GM18517 (cell line): Measurements from ENCODE around the gene FHAD1.

ENCODE experiments used
- ATAC-seq: cut with Tn5 transposase; IDR thresholded peaks from one replicate; pipeline ENCODE4 v1.9.1; 2021; ENCODE audit warnings: mild to moderate bottlenecking, moderate library complexity; ENCODE audit not compliant: unreplicated experiment

FHAD1 gene

DNA sequence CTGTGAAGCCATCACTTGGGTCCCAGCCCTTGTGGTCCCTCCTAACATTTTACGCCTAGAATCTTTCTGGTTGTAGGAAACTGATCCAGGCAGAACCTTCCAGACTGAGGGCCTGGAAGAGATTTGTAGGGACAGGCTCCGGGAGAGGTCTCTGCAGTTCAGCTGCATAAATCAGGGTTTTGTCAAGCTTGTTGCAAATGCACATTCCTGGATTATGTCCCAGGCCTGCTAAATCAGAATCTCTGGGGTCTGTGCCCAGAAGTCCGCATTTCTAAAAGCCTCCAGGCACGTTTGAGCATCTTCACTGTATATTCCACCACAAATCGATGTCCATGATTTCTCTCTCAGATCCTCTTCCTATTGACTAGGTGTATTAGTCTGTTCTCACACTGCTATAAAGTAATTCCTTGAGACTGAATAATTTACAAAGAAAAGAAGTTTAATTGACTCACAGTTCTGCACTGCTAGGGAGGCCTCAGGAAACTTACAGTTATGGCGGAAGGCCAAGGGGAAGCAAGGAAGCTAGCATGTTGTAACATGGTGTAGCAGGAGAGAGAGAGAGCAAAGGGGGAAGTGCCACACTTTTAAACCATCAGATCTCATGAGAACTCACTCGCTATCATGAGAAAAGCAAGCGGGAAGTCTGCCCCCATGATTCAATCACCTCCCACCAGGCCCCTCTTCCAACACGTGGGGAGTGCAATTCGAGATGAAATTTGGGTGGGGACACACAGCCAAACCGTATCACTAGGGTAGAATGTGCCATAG, 1.2 kb upstream of the FHAD1 start:
- no peak for ATAC-seq

DNA sequence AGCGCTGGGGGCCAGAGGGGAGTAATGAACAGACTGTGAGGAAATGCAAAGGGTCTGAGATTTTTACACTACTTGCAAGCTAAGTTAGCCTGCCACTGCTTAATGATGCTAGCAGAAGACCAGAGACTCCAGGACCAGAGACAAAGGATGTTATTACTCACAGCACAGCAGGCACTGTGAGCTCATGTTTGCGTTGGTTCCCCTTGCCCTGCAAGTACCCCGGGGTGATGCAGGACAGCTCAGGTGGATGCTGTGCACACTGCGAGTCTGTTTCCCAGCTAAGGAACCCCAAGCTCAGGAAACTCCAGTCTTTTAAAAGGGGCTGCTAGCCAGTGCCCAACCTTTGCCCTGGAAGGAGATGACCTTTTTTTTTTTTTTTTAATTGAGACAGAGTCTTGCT, 1.2 kb downstream of the FHAD1 start:
- no peak for ATAC-seq

DNA sequence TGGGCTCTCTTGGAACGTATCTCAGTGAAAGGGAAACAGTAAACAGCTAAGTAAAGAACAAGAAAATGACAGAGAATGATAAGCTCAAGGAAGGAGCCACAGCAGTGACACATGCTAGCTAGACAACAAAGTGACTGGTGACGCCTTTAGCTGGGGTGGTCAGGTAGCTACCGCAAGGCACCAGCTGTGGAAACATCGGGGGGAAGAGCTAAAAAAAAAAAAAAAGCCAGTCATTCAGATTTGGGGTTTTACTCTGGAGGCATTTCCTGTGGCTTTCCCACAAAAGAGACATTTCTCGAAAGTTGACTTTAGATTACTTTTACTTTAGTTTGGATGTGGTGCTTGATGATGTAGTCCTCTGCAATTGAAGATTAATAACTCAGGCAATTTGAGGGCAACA, 2.1 kb downstream of the FHAD1 start:
- no peak for ATAC-seq

DNA sequence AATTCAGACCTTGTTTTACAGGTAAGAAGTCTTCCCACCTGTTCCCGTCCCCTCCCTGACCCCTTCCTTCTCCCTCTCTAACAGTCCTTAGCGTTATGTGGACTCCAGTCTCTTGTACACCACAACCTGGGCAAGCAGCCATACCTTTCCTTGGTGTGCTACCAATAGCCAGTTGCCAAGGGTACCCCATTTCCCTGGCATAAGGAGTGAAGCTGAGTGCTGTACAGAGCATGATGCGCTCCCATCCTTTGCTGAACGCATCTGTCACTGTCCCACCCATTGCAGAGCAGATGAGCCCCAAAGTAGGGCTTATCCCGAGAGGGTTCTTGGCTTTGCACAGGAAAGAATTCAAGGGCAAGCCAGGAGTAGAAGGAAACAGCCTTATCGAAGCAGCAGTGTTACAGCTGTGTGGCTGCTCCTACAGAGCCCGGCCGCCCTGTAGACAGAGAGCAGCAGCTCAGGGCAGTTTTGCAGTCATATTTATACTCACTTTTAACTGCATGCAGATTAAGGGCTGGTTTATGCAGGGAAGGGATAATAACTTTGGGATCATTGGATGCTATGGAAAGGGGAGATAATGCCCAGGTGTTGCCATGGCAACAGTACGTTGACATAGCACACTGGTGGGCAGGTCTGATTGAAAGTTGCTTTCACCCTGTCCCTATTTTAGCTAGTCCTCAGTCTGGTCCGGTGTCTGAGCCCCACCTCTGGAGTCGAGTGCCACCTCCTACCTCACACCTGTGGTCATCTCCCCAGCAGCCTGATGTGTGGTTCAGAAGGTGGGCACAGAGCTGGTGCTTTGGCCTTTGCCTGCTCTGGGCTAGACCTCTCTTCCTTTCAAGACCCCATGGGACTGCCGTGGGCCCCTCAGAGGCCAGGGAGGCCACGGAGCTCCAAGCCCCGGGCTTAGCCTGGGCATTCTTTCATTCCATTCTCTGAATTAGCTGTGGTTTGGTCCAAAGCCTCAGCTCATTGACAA, 5.1 kb downstream of the FHAD1 start:
- no peak for ATAC-seq

DNA sequence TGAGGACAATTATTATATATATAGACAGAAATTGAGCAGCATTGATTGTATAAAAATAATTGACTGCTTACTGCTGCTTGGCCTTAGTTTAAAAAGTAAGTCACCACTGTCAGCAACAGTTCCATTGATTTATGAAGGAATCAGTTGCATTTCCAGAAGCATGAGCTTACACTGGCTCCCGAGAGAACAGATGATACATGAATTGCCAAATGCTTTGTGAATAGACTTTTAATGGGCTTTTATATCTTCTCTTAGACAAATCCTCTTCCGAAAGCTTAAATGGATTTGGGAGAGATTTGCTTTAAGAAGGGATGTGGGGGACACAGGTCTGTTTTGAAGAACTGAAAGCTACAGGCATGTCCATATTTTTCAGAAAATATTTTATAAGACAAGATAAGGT, 7.5 kb downstream of the FHAD1 start:
- ATAC-seq: no peak

DNA sequence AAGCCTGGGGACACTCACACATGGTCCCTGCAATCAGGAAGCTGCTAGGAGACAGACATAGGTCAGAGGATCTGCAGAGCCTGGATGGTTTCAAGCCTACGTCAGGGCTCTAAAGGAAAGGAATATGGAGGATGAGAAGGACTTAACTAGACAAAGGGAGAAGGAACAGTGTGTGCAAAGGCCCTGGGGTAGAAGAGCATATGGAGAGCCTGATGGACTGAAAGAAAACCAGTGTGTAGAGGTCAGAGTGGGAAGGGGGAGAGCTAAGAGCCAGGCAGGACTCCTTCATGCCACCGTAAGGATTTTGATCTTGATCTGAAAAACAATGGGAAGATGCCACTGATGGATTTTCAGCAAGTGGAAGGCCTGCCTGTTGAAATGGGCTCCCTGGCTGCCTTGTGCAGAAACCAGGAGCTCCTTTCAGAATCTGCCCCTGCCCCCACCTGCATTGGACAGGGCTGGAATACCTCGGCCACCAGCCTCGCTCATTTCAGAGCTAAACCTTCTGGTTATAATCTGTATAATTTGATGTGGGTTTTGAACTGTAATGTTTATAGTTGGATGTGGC, 8.6 kb downstream of the FHAD1 start:
- no peak for ATAC-seq

DNA sequence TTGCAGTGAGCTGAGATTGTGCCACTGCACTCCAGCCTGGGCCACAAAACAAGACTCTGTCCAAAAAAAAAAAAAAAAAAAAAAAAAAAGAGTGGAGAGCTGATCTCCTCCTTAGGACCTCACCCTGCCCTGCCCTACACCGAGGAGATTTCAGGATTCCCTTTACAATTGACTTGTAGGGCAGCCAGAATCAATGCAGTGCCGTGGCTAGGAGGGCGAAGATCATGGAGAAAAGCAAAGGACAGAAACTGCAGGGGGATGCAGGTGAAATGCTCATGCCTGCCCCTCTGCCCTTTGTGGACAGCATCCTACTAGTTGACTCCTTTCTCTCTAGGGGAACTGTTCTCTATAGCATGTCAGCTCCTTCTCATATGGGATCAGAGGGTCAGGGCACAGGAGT, 9.6 kb downstream of the FHAD1 start:
- ATAC-seq: no peak

DNA sequence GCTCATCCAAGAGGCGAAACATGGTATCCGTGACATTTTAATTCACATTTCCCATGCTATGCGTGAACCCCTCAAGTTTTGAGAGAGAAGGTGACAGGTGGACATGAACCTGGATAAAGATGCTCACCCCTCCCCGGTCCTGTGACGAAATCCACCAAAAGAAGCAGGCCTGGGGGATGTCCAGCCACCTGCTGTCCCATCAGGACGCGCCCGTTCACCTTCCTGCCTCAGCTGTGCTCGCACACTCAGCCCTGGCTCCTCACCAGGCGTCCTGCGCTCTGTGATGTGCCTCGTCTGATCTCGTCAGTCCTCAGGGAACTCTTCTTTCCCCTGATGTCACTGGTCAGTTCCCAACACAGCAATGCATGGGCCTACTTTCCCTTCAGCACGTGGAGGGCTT, 10.3 kb downstream of the FHAD1 start:
- ATAC-seq: no peak

DNA sequence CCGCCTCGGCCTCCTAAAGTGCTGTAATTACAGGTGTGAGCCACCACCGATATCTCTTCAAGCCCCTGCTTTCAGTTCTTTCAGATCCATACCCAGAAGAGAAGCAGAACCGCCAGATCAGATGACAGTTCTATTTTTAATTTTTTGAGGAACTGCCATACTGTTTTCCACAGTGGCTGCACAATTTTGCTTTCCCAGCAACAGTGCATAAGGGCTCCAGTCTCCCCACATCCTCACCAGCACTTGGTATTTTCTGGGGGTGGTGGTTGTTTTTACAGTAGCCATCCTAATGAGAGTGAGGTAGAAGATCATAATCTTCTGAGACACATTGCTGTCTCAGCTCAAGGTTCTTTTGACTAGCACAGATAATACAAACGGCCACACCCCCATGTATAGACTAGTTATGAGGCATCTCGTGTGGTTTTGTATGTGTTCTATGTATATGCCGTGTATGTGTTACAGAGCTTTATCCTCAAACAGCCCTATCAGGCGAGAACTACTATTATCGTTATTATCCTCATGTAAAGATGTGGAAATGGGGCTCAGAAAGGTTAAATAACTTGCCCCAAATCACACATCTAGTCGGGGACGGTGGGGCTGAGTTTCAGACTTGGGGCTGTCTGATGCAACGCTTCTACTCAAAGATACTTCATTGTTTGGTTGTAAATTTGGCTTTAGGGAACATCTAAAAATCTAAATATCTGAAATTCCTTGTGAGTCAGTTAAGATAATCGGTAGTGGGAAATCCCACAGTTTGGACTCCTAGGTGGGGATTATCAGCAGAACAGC, 12.0 kb downstream of the FHAD1 start:
- ATAC-seq: no peak

DNA sequence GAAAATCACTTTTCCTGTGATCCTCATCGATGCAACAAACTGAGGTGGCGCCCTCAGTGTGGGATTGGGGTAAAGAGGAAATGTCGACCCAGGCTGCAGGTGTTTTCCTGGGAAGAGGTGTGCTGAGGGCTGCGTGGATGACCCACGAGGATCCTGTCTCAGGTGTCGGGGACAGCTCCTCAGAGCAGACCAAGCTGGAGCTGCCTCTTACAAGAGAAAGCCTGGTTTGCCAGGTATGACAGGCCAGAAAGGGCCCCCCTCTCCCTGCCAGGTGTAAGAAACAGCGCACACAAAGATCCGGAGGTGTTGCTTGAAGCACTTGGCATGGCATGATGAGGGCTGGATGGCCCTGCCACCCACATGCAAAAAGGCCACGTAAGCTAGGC, 12.6 kb downstream of the FHAD1 start:
- ATAC-seq: no peak

DNA sequence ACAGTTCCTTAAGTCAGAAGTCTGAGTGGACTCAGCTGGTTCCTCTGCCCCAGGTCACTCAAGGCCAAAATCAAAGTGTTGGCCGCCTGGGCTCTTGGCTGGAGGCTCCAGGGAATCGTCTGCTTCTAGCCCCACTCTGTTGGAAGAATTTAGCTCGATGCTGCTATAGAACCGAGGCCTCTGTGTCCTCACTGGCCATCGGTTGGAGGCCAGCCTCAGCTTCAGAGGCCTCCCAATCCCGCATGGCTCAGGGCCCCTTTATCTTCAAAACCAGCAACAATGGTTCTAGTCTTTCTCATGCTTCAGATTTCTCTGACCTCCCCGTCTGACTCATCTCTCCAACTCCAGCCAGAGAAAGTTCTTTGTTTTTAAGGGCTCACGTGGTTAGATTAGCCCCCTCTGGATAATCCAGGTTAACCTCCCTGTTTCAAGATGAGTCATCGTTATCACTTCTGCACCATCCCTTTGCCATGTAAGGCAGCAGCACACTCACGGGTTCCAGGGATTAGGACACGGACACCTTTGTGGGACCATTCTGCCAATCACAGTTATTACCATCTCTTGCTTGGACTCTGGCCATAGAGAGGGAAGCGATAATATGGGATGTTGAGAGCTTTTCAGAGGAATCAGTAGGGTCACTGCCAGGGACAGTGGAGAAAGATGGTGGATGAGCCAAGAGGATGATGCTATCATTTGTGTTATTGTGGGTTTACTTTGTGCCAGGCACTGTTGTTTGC, 13.6 kb downstream of the FHAD1 start:
- no peak for ATAC-seq

DNA sequence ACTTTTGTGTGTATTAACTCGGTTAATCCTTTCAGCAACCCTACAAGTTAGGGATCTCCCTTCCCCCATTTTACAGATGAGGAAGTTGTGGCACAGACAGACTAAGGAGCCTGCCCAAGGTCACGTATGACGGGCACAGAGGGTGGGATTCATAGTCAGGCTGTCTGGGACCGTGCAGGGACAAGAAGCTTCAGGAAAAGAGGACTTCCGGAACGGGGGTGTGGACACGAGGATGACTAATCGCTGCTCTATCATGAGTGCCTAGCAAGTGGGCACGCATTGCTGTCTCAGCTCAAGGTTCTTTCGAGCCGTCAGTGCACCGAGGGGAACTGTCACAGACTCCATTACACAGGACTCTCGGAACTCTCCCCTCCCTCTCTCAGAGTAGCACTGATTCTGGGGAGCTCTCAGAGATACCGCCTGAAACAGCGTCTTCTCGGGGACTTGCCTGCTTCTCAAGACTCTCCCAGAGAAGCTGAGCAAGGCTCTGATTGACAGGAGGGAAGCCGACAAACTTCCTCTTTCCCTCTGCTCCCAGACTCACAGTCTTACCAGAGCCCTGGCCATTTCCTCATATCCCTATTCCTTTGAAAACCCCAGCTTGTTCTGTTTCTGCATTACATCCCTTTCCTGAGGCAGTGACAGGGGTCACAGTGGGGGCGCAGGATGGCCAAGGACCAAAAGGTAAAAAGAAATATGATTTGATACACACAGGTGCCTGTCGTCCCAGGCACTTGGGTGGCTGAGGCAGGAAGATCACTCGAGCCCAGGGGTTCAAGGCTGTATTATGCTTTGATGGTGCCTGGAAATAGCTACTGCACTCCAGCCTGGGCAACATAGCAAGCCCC, 14.4 kb downstream of the FHAD1 start:
- ATAC-seq: no peak

DNA sequence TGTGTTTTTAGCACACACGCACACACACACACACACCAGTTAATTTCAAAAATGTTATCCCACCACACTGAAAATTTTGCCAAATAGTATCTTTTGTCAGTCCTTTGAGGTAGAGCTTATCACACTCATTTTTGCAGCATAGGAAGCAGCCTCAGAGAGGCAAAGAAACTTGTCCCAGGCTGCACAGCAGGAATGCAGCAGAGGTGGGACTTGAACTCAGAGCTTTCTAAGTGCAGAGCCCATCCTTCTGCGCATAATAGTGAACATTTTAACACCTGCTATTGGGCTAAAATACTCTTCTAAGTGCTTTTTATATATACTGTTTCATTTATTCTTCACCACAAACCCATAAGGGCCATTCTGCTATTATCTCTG, 15.0 kb downstream of the FHAD1 start:
- no peak for ATAC-seq

DNA sequence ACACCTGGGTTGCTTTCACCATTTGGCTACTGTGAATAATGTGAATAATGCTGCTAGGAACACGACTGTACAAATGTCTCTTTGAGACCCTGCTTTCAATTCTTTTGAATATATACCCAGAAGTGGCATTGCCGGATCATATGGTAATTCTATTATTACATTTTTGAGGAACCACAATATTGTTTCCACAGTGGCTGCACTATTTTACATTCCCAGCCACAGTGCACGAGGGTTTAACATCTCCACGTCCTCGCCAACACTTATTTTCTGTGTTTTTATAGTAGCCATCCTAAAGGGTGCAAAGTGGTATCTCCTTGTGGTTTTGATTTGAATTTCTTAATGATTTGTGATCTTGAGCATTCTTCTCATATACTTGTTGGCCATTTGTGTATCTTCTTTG, 15.7 kb downstream of the FHAD1 start:
- no peak for ATAC-seq

DNA sequence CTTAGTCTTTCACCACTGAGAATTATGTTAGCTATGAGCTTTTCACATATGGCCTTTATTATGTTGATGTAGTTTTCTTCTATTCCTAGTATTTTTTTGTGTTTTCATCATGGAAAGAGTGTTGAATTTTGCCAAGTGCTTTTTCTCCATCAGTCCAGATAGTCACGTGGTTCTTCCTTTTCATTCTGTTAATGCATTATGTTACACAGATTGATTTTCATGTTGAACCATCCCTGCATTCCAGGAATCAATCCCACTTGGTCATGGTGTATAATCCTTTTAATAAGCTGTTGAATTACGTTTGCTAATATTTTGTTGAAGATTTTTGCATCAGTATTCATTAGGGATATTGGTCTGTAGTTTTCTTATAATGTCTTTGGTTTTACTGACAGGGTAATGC, 17.7 kb downstream of the FHAD1 start:
- ATAC-seq: no peak

DNA sequence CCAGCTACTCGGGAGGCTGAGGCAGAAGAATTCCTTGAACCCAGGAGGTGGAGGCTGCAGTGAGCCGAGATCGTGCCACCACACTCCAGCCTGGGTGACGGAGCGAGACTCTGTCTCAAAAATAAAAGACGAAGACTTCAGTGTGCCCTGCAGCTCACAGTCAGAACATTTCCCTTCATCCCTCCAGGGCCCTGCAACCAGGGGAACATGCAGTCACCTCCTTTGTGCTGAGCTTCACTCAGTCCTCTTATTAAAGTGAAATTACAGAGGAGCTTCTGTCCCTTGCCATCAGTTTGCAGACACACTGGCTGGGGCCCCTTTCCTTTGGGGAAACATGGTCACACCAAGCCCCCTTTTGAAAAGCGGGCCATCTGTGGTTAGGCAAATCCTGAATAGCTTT, 24.2 kb downstream of the FHAD1 start:
- no peak for ATAC-seq

DNA sequence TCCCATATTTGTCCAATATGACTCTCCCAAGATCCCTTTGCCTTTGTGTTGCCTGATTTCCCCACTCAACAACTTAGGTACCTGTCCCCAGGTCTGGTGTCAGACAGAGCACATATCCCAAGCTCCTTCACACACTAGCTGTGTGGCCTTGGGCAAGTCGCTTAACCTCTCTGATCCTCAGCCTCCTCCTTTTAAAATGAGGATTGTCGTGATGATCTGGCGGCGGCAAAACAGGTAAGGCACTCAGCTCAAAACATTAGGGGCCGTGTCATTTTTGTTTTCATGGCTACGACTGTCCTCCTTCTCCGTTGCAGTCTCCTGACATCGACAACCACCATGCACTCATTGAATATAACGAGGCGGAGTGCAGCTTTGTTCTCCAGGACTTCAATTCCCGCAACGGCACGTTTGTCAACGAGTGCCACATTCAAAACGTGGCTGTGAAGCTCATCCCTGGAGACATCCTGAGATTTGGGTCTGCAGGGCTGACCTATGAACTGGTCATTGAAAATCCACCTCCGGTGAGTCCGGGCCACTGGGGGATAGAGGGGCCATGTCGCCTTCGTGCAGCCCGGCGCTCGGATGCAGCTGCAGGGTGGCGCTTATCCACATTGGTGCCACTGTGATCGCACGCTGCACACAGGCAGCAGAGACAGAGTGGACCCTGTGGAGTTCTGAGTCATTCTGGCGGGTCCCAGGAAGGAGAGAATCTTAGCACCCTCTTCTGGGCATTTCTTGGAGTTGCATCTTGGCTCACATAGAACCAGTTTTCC, 25.2 kb downstream of the FHAD1 start:
- no peak for ATAC-seq

DNA sequence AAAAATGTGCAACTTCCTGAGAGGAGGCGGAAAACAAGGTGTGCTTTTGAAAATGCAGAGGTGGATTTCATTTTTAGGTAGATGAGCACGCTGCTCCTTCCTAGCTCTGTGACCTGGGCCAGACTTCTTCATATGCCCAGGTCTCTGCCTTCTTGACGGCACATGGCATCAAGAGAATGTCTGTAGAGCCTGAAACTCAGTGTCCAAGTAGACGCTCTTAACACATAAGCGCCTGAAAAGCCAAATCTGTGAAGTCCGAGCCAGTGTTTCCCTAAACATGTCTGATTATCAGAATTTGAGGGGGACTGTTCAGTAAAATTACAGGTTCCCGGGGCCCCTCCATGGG, 25.7 kb downstream of the FHAD1 start:
- ATAC-seq: no peak

DNA sequence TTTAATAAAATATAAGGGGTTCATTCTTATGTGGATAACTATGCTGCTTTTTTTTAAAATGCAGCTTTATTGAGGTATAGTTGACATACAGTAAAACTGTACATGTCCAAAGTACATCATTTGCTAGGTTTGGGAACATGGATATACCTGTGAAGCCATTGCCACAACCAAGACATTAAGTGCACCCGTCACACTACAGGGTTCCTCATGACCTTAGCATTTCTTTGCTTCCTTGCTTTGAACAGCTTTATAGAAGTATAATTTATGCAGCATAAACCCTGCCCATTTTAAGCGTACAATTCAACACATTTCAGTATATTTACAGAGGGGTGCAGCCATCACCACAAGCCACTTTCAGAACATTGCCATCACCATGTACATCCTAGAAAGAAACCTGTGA, 26.3 kb downstream of the FHAD1 start:
- no peak for ATAC-seq
